COLO668 (cell line): ENCODE results near the gene CCNDBP1.

ENCODE experiments used
- DNase-seq: peaks from one replicate; lab custom pipeline; 2025; ENCODE audit not compliant: unreplicated experiment; lab: John Stamatoyannopoulos, UW

The CCNDBP1 gene

DNA sequence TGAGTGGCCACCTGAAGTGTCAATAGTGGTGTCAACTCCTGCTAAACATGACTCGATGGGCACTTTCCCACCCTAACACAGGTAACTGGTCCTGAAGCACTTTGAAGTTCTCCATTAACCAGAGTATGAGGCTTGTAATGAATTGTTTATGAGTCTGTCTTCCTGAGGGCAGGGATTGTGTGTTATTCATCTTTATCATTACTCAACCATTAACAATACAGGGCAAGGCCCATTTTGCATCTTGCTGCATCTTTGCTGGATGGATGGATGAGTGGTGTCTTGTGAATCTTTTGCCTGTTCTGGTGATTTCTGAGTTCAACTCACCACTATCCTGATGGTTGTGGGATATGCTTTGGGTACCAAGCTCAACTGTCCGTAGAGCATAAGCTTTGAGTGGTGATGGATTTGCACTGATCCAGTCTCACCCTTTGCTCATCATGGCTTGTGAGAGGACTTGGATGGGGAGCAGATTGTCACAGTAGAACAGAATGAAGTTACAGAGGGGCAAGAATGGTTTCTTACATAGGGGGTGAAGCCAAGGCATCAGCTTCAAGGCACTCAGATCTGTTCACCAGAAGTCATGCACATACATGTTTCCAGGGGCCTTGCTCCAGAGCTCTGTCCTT is 57.9 kb downstream of the CCNDBP1 start:
- DNase-seq = no peak

DNA sequence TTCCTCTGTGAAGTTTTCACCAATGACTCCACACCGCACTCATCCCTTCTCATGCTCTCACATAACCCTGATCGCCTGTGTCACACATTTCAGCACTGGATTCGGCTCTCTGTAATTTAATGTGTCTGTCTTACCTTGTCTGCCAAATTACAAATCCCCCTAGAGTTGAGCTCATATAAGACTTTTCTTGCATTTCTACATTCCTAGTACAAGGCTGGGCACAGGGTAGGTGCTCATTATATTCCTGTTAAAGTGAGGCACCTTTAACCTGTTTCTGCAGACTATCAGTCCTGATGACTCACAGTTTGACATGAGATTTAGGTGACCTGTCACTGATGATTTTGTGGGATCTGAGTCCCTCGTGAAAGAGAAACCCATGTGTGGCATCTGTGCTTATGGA is 58.9 kb downstream of the CCNDBP1 start:
- no peak for DNase-seq

DNA sequence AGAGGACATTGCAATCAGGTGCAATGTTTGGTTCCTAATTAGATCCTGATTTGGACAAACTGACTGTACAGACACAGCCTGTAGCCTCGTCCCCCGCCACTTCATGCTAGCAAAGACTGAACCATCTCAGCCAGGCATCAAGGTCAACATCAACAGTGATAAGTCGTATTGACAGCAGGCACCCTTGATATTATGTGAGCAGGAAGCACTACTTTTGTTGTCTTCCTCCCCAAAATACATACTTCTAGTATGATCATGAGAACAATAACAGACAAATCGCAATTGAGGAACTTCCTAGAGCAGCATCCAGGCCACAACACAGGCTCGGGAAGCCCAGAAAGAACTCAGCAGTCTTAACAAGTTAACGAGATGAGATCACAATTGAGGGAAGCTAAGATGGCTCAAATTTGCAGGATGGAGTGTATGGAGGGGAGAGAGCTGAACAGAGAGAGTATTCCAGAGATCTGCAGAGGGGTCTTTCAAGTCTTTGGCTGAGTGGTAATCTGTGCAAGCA is 61.1 kb downstream of the CCNDBP1 start:
- DNase-seq = no peak
